A673 (cell line): ENCODE data around the gene EXOSC2. TPM values are rescaled to one million over a fixed set of nuclear protein-coding genes. Genes with fewer than 3 reads are reported as not detected.

Experiments
- BruUV-seq: library from RNA; stranded (reverse); fragments of 400-500 nt; replicated peaks from 2 replicates; lab custom pipeline; 2021; lab: Mats Ljungman, UMichigan
- CTCF ChIA-PET: fragments of 300-600 bp; sonication (Branson Sonifier 250); formaldehyde crosslinking; loops from one replicate; lab custom pipeline; 2022; ENCODE audit warnings: antibody characterized with exemption; lab: Charles Lee
- POLR2A ChIA-PET: fragments of 300-600 bp; sonication (Branson Sonifier 250); formaldehyde crosslinking; loops from one replicate; lab custom pipeline; 2022; ENCODE audit warnings: antibody characterized with exemption; ENCODE audit not compliant: low non-redundant PET; lab: Charles Lee
- DNase-seq: peaks from one replicate; pipeline ENCODE4 v3.0.0-alpha.2; 2015; ENCODE audit warnings: low spot score
- H3K27ac ChIP-seq: fragments of 200-600 bp; sonication (generic); 2 replicates; pipeline ENCODE4 v1.5.1; 2016; ENCODE audit warnings: mixed run types, low read depth, mild to moderate bottlenecking, mixed read lengths, antibody characterized with exemption, low read length; ENCODE audit not compliant: poor library complexity, severe bottlenecking
- H3K27me3 ChIP-seq: fragments of 200-600 bp; sonication (generic); replicated peaks from 2 replicates; pipeline ENCODE4 v1.6.1; 2017; ENCODE audit warnings: mixed run types, low read depth, mild to moderate bottlenecking, mixed read lengths, antibody characterized with exemption, low read length; ENCODE audit not compliant: insufficient read depth, poor library complexity
- H3K36me3 ChIP-seq: fragments of 200-600 bp; sonication (generic); 2 replicates; pipeline ENCODE4 v1.6.1; 2016; ENCODE audit warnings: mixed run types, mild to moderate bottlenecking, mixed read lengths, antibody characterized with exemption, low read length; ENCODE audit not compliant: insufficient read depth, poor library complexity, severe bottlenecking
- H3K4me1 ChIP-seq: fragments of 200-600 bp; sonication (generic); 2 replicates; pipeline ENCODE4 v1.6.1; 2017; ENCODE audit warnings: mixed run types, mild to moderate bottlenecking, mixed read lengths, antibody characterized with exemption, low read length; ENCODE audit not compliant: insufficient read depth, poor library complexity, severe bottlenecking
- H3K4me3 ChIP-seq: fragments of 200-600 bp; sonication (generic); 2 replicates; pipeline ENCODE4 v1.5.1; 2016; ENCODE audit warnings: low read depth, mixed run types, mild to moderate bottlenecking, mixed read lengths, low read length; ENCODE audit not compliant: poor library complexity, severe bottlenecking
- H3K9me3 ChIP-seq: fragments of 200-600 bp; sonication (generic); 2 replicates; pipeline ENCODE4 v1.6.1; 2016; ENCODE audit warnings: mixed run types, low read depth, mild to moderate bottlenecking, mixed read lengths, antibody characterized with exemption, low read length; ENCODE audit not compliant: poor library complexity, severe bottlenecking
- EZH2 ChIP-seq: fragments of 200-600 bp; sonication (generic); IDR thresholded peaks from 2 replicates; pipeline ENCODE4 v1.6.1; 2017; ENCODE audit warnings: borderline replicate concordance, low read depth, mild to moderate bottlenecking, mixed read lengths, antibody characterized with exemption, low read length; ENCODE audit not compliant: poor library complexity, severe bottlenecking
- intact Hi-C: fragments of 100-400 bp; cut with micrococcal nuclease; formaldehyde crosslinking; loops from one replicate; pipeline ENCODE4 v1.10.0; 2022; ENCODE audit not compliant: unreplicated experiment
- total RNA-seq: library from RNA; stranded (reverse); gene quantifications from 2 replicates; pipeline ENCODE4 v1.2.3, GENCODE V29; 2021
- TF ChIP-seq, protein P1 (sequence below): fragments of 300-800, 200-600 bp; sonication (generic); conservative IDR thresholded peaks from 2 replicates; pipeline ENCODE4 v1.5.1; 2017; ENCODE audit warnings: low read depth, mild to moderate bottlenecking, antibody characterized with exemption, low read length, moderate library complexity, mixed read lengths

The EXOSC2 gene
- total RNA-seq, 1 experiment from 2014 or later = 109 TPM

DNA sequence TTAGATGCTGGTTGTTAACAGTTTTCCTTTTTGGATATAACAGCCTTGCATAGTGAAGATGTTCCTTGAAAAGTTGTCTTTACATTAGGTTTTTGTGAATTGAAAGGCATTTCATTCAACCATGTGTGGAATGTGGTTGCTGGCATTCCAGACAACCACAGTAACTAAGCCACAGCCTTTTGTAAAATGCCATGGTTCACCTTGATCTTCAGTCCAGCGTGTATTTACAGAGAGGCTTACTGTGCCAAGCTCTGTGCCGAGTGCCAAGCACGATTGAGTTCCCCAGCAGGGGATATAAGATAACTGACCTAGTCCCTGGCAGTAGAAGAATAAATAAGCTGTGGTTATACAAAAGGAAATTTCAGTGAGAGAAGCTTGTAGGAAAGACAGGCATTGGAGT is 4.9 kb downstream of the EXOSC2 start:
- ChIA-PET CTCF (no interaction called here), POLR2A (no interaction called here)
- Histone ChIP-seq H3K9me3 (no peaks in the 10 kb centered on the region), H3K4me1 (peaks cover 9% of the 10 kb centered on the region), H3K4me3 (no peak overlapping the region), H3K27ac (no peak overlapping the region), H3K36me3 (peaks cover 80% of the 10 kb centered on the region), H3K27me3 (no peaks in the 10 kb centered on the region)
- TF ChIP-seq, protein P1, sequence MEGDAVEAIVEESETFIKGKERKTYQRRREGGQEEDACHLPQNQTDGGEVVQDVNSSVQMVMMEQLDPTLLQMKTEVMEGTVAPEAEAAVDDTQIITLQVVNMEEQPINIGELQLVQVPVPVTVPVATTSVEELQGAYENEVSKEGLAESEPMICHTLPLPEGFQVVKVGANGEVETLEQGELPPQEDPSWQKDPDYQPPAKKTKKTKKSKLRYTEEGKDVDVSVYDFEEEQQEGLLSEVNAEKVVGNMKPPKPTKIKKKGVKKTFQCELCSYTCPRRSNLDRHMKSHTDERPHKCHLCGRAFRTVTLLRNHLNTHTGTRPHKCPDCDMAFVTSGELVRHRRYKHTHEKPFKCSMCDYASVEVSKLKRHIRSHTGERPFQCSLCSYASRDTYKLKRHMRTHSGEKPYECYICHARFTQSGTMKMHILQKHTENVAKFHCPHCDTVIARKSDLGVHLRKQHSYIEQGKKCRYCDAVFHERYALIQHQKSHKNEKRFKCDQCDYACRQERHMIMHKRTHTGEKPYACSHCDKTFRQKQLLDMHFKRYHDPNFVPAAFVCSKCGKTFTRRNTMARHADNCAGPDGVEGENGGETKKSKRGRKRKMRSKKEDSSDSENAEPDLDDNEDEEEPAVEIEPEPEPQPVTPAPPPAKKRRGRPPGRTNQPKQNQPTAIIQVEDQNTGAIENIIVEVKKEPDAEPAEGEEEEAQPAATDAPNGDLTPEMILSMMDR = no peak
- TF ChIP-seq EZH2 = no peak
- no TSS peak for BruUV-seq
- DNase-seq = no peak
- intact Hi-C loops = no loop called here

DNA sequence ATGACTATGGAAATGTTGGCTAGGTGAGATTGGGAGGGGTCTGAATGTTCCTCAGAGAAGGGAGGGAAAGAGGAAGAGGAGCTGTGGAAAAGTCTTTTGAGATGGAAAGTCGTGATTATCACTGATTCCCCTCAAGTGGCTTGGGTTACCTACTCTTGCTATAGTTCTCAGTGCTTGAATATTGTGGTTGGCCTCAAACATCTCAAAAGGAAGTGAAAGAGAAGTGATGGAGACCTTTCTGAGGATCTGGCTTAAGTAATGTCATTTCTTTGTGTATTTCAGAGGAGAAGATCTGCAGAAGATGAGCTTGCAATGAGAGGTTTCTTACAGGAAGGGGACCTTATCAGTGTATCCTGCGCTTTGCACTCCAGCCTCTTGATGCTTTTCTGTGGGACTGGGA is 5.5 kb downstream of the EXOSC2 start:
- ChIA-PET CTCF (no interaction called here), POLR2A (no interaction called here)
- BruUV-seq = no TSS peak
- Histone ChIP-seq H3K4me1 (peaks cover 9% of the 10 kb centered on the region), H3K4me3 (no peak overlapping the region), H3K27ac (no peak overlapping the region), H3K27me3 (no peaks in the 10 kb centered on the region), H3K9me3 (no peaks in the 10 kb centered on the region), H3K36me3 (peaks cover 85% of the 10 kb centered on the region)
- no peak for DNase-seq
- intact Hi-C loops = no loop called here
- no peak for TF ChIP-seq EZH2
- TF ChIP-seq, protein P1 = no peak

DNA sequence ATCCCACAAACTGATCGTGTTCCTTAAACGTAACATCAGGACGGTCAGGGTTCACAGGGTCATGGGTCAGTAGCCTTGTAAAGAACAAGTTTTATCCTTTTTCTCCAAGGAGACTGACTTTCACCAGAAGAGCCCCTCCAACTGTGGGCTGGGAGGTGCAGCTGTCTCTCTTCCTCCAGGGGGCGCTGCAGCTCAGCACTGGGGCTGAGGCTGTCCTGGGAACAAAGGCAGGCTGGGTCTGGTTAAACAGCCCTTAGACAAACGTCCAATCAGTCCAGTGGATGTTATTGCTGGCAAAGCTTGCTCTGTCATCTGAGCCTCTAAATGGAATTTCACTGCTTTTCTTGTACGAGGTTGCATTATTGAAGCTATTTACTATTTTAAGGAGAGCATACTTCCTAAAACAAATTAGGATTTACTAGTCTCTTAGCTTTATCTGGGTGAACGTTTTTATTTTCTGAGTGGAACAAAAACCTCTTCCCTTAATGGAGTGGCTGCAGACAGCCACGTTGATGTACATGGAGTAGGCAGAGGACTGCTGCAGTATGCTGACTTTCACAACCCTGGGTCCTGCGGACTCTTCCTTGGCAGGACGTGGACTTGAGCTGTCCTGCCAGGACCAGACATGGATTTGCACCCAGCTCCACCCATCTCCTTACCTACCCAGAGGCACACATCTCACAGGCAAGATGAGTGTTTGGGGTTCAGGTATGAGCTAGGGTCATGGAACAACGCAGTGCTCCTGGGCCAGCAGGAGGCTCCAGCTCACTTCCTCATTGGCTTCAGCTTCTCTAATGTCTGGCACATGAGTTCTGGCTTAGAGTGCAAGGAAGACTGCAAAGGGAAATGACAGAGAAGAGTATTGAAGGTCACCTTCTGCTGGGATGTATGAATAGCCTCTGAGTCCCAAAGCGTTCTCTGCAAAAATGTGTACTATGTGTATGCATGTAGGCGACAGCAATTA is 7.8 kb downstream of the EXOSC2 start:
- H3K4me1 ChIP-seq = no peaks in the 10 kb centered on the region
- POLR2A ChIA-PET = interaction anchor here (0.6 kb wide), 1 partner anchor 41 kb away, joined by 3 read pairs; no protein-coding TSS in a partner anchor
- no peak overlapping the region for H3K4me3 ChIP-seq
- intact Hi-C loops = no loop called here
- peak; percentile 85 for DNase-seq
- CTCF ChIA-PET = interaction anchor here (0.6 to 1.5 kb wide), 8 partner anchors 9 to 345 kb away, joined by 3 to 9 read pairs (median 3); no protein-coding TSS in a partner anchor
- TF ChIP-seq, protein P1 = peak; percentile 99
- no peak for TF ChIP-seq EZH2
- H3K27me3 ChIP-seq = no peaks in the 10 kb centered on the region
- BruUV-seq = no TSS peak
- no peak overlapping the region for H3K27ac ChIP-seq
- H3K9me3 ChIP-seq = no peaks in the 10 kb centered on the region
- H3K36me3 ChIP-seq = peaks cover 80% of the 10 kb centered on the region
